NB4 (cell line): ENCODE measurements around the gene CRYAB.

Experiments used
- MYC ChIP-seq: IDR thresholded peaks from 2 replicates; pipeline ENCODE4 v1.6.1; 2011; ENCODE audit warnings: low read depth, low read length
- TF ChIP-seq, protein P1 (sequence below): IDR thresholded peaks from one replicate; pipeline ENCODE4 v1.5.1; 2012; ENCODE audit warnings: low read depth, low read length
- TF ChIP-seq, protein P2 (sequence below): IDR thresholded peaks from 2 replicates; pipeline ENCODE4 v1.6.1; 2011; ENCODE audit warnings: low read depth, low read length

DNA sequence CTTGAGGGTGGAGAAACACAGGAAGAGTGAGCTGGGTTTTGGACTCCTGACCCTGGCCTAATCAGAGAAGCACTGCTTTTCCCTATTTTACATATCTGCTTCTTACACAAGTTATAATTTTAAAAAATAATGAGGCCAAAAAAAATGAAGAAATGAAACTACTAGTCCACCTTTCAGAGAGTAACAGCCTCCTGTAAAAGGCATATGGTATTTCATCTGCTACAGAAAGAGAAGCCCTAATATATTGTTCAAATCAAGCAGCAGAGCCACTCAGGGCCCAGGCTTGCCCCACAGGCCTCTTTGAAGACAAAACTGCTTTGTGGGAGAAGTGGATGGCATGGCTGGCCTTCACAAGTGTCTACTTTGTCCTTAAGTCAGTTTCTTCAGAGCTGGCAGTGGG is 35.6 kb upstream of the CRYAB start:
- TF ChIP-seq, protein P1, sequence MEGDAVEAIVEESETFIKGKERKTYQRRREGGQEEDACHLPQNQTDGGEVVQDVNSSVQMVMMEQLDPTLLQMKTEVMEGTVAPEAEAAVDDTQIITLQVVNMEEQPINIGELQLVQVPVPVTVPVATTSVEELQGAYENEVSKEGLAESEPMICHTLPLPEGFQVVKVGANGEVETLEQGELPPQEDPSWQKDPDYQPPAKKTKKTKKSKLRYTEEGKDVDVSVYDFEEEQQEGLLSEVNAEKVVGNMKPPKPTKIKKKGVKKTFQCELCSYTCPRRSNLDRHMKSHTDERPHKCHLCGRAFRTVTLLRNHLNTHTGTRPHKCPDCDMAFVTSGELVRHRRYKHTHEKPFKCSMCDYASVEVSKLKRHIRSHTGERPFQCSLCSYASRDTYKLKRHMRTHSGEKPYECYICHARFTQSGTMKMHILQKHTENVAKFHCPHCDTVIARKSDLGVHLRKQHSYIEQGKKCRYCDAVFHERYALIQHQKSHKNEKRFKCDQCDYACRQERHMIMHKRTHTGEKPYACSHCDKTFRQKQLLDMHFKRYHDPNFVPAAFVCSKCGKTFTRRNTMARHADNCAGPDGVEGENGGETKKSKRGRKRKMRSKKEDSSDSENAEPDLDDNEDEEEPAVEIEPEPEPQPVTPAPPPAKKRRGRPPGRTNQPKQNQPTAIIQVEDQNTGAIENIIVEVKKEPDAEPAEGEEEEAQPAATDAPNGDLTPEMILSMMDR: no peak
- no peak for TF ChIP-seq MYC
- TF ChIP-seq, protein P2, sequence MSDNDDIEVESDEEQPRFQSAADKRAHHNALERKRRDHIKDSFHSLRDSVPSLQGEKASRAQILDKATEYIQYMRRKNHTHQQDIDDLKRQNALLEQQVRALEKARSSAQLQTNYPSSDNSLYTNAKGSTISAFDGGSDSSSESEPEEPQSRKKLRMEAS: no peak
